ENCODE data around the gene VCP.

VCP gene

DNA sequence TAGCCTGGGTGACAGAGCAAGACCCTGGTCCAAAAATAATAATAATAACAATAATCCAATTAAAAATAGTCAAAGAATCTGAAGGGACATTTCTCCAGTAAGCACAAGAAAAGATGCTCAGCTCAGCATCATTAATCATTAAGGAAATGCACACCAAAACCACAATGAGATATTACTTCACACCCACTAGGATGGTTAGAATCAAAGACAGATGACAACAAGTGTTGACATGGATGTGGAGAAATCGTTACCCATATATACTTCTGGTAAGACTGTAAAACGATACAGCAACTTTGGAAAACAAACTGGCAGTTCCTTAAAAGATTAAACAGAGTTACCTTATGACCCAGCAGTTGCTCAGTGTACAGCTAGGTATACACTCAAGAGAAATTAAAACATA, 12.7 kb upstream of the VCP start:
- peak; percentile 33 for DNase-seq (ENCODE audit: low read depth)
- TF ChIP-seq CTCF (conservative IDR thresholded peaks at IDR 0.05; ENCODE audit: control insufficient read depth, insufficient read depth, low read depth, low read length): no peak

DNA sequence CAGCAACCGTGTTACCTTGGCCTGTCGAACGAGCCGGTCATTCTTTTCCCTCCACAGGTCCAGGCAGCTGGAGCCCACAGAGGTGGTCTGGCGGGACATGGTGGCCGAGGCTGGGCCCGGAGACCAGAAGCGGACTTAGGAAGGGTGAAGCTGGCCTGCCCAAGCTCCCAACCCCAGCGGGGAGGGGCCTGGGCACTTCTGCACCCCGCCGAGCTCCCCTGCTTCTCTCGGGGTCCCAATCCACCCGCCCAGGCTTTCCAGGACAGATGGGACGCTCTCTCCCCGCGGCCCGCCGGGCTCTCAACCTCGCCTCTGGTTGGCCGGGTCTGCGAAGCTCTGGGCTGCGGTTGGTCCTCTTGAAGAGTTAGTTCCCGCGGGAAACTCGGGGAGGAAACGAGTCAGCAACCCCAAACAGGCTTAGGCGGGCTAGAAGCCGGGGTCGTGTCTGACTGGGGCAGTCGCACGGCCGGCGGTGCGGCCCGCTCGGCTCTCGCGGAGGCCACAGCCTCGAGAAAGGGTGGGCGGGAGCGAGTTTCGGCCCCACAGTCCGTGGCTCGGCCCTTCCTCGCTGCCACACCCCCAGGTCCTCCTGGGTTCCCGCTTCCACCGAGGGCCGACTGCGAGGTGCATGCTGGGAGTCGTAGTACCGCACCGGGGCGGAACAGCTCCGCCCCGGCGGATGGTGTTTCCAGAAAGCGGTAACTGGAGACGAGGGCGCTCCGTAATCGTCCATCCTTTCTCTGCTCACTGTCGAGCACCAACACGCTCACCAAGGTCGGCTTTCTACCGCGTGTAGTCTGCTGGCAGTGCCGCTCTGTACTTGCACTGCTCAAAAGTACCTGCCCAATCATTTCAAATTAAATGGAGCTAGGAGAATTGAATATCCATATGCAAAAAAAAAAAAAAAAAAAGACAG, 7.3 kb upstream of the VCP start, which contains the start of gene FANCG:
TSS of gene FANCG (minus strand) at position 517 of the 916 bp plus-strand sequence. CDS start at position 99, 418 bp downstream.
- DNase-seq (ENCODE audit: low read depth): peak; percentile 91
- peak within 1 kb of the TSS; percentile 80 for H3K4me3 ChIP-seq (ENCODE audit: control insufficient read depth, low read depth, low read length)
- no peak for TF ChIP-seq CTCF (conservative IDR thresholded peaks at IDR 0.05; ENCODE audit: control insufficient read depth, insufficient read depth, low read depth, low read length)

More for the DNA sequence above, 12.7 kb upstream of the VCP start:
- no peak overlapping the region for H3K4me3 ChIP-seq (ENCODE audit: control insufficient read depth, low read depth, low read length)

GRCh38 chr9:35079041-35079425, 6.6 kb upstream of the VCP start:
- TF ChIP-seq CTCF (conservative IDR thresholded peaks at IDR 0.05; ENCODE audit: control insufficient read depth, insufficient read depth, low read depth, low read length): no peak
- DNase-seq (ENCODE audit: low read depth): no peak
- peak overlapping the region; percentile 80 for H3K4me3 ChIP-seq (ENCODE audit: control insufficient read depth, low read depth, low read length)

DNA sequence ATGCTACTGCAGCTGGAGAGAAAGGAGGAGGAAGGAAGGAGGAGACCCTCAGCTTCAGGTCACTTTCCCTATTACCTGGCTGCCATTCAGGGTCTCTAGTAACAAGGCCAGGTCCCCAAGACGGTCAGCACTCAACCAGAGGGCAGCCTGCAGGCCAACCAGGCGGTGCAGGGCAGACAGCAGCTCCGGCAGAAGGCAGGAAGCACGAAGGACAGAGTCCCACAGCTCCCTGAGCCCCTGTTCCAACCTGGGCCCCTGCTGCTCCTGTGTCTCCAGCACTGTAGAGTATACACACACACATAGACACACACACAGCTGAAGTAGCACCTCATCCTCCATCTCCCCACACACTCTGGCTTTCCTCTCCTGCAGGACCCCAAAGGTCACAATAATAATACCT, 5.6 kb upstream of the VCP start:
- no peak for TF ChIP-seq CTCF (conservative IDR thresholded peaks at IDR 0.05; ENCODE audit: control insufficient read depth, insufficient read depth, low read depth, low read length)
- DNase-seq (ENCODE audit: low read depth): no peak
- peak overlapping the region; percentile 80 for H3K4me3 ChIP-seq (ENCODE audit: control insufficient read depth, low read depth, low read length)

GRCh38 chr9:35076848-35077247, 4.4 kb upstream of the VCP start:
- no peak for DNase-seq (ENCODE audit: low read depth)
- H3K4me3 ChIP-seq (ENCODE audit: control insufficient read depth, low read depth, low read length): no peak overlapping the region
- TF ChIP-seq CTCF (conservative IDR thresholded peaks at IDR 0.05; ENCODE audit: control insufficient read depth, insufficient read depth, low read depth, low read length): no peak

GRCh38 chr9:35075358-35075757, 2.9 kb upstream of the VCP start:
- no peak overlapping the region for H3K4me3 ChIP-seq (ENCODE audit: control insufficient read depth, low read depth, low read length)
- no peak for DNase-seq (ENCODE audit: low read depth)
- no peak for TF ChIP-seq CTCF (conservative IDR thresholded peaks at IDR 0.05; ENCODE audit: control insufficient read depth, insufficient read depth, low read depth, low read length)

Measured in fibroblast of mammary gland (primary cell).